Hematopoietic multipotent progenitor cell treated with erythropoietin and hydrocortisone succinate and interleukin-3 and kit ligand, for 8 days (in vitro differentiated cells): ENCODE measurements around the gene GAPDH.
"Not testable (repeated sequence)": the region's sequence is repeated elsewhere in the genome, so short reads cannot be mapped to it uniquely, and the experiment has no call there.

Source experiments
- DNase-seq: peaks from one replicate; pipeline ENCODE4 v3.0.0-alpha.2; 2015

GAPDH gene

DNA sequence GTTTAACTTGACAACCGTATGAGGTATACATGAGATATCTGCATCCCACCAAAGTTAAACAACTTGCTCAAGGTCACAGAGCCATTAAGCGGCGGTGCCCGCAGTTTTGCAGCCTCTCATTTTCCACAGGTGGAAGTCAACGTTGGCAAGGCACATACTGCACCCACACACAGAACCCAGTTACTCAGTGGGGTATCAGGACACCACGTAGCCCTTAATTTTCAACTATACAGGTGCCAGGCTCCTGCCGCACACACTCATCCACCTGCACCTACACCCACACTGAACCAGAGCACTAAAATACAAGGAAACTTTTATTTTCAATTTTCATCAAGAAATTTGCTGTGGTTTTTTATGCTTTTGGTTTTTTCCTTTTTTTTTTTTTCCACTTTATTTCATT lies 35.5 kb downstream of the GAPDH start:
- no peak for DNase-seq

DNA sequence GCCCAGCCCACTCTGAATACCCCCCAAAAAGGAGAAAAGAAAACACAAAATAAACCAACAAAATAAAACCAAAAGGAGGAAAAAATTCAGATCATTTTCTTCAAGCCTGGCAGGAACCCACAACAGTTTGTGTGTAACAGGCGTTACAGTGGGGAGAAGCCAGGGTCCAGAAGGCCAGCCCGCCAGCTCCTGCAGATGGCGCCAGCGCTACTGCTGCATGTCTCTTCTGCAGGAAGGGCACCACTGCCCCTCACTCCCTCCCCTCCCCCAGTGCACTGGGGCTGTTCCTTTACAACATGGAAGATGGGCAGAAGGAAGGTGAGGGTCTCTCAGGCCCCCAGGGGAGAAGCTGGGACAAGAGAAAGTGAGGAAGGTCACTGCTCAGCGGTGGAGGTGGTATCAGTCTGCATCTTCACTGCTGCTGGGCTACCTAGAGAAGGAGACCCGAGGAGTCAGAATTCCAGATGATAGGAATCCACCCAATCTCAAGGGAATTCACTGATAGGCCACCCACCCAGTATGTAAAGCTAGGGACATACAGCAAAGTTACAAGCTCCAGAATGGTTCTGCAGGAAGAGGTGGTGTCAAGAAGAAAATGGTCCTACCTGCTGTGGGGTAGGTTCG lies 36.1 kb downstream of the GAPDH start:
- peak; percentile 51 for DNase-seq

DNA sequence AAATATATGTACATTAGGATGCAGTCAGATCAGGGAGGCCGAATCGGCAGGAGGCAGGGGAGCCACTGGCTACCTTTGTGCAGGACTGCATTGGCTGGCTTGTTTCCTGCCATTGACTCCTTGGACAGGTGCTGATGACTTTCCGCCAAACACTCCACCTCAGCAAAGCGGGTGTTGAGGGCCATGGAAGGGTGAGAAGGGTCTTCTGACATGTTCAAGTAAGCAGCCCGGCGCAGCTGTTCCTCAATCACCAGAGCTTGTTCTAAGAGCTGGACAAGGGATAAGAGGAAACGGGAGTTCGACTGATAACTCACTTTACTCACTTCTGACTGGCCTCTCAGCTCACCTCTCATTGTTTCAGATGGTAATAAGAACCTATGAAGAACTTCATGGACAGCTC lies 38.7 kb downstream of the GAPDH start:
- DNase-seq: no peak

- DNase-seq: no peak
Measured at GRCh38 chr12:6574576-6575295, 40.4 kb downstream of the GAPDH start.

- DNase-seq: no peak
Measured at GRCh38 chr12:6575648-6576047, 41.3 kb downstream of the GAPDH start.

- DNase-seq: no peak
Measured at GRCh38 chr12:6582196-6582595, 47.9 kb downstream of the GAPDH start.

DNA sequence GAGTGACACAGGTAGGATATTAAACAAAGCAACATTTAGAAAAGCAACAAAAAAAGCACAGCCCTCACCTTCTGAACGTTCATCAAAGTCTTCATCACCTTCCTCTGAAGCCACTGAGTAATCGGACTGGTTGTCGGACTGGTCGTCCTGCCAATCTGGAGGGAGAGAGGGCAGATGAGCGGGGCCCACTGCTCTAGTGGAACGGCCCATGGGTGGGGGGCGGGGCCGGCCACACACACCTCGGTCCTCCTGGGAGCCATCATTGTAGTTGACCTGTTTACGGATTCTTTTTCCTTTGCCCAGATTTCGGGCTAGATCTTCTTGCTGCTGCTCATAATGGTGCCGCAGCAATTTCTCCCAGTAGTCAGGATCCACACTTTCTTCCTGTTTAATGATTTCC lies 48.6 kb downstream of the GAPDH start:
- no peak for DNase-seq

- DNase-seq: no peak
Measured at GRCh38 chr12:6584293-6584692, 50.0 kb downstream of the GAPDH start.

GRCh38 chr12:6586569-6586968 lies 52.3 kb downstream of the GAPDH start:
- not testable (repeated sequence) for DNase-seq
